Spleen (tissue), 11 donors: ENCODE measurements around the gene IL12RB2. TPM values are rescaled to one million over a fixed set of nuclear protein-coding genes. Genes with fewer than 3 reads are reported as not detected.
"Not testable (repeated sequence)": the region's sequence is repeated elsewhere in the genome, so short reads cannot be mapped to it uniquely, and the experiment has no call there.

ENCODE experiments used
- DNase-seq: peaks from one replicate; pipeline ENCODE4 v3.0.0-alpha.2; 2020
- H3K27ac ChIP-seq, 8 donors: fragments of 200-600 bp; sonication (generic) in 7 of 8; 1 replicate in 4 of 8; 2 replicates in 4 of 8; pipeline versions ENCODE4 v1.5.0 to v1.8.0; 2016 to 2021; ENCODE audit warnings: inconsistent platforms in 4 of 8, mild to moderate bottlenecking in 4 of 8, moderate library complexity in 1 of 8
- H3K27me3 ChIP-seq, 7 donors: fragments of 200-600 bp; sonication (generic) in 6 of 7; replicated peaks in 1 of 7; 1 replicate in 4 of 7; 2 replicates in 3 of 7; pipeline versions ENCODE4 v1.5.0 to v1.8.0; 2016 to 2021; ENCODE audit warnings: inconsistent platforms in 3 of 7, mild to moderate bottlenecking in 1 of 7
- H3K36me3 ChIP-seq, 6 donors: fragments of 200-600 bp; sonication (generic) in 5 of 6; 1 replicate in 4 of 6; 2 replicates in 2 of 6; pipeline versions ENCODE4 v1.5.0 to v1.8.0; 2016 to 2021; ENCODE audit warnings: inconsistent platforms in 2 of 6
- H3K4me1 ChIP-seq, 6 donors: fragments of 200-600 bp; sonication (generic) in 5 of 6; 1 replicate in 3 of 6; 2 replicates in 3 of 6; pipeline versions ENCODE4 v1.5.0 to v1.8.0; 2016 to 2021; ENCODE audit warnings: inconsistent platforms in 3 of 6
- H3K4me3 ChIP-seq, 8 donors: fragments of 200-600 bp; sonication (generic) in 7 of 8; 1 replicate in 4 of 8; 2 replicates in 4 of 8; pipeline versions ENCODE4 v1.5.0 to v1.8.0; 2016 to 2021; ENCODE audit warnings: inconsistent platforms in 4 of 8, mild to moderate bottlenecking in 4 of 8, moderate library complexity in 2 of 8
- H3K9me3 ChIP-seq, 8 donors: fragments of 200-600 bp; sonication (generic) in 7 of 8; 1 replicate in 4 of 8; 2 replicates in 4 of 8; pipeline versions ENCODE4 v1.5.0 to v1.8.0; 2016 to 2021; ENCODE audit warnings: inconsistent platforms in 4 of 8
- POLR2A ChIP-seq, 3 donors: fragments of 450-650 bp; IDR thresholded peaks; one replicate each; pipeline ENCODE4 v1.5.1; 2017; ENCODE audit warnings: antibody characterized with exemption in 3 of 3, mild to moderate bottlenecking in 1 of 3
- POLR2AphosphoS5 ChIP-seq, 3 donors: sonication (generic); formaldehyde crosslinking; IDR thresholded peaks; one replicate each; pipeline ENCODE4 v1.5.1; 2017; ENCODE audit warnings: antibody characterized with exemption in 3 of 3
- WGBS, 5 donors: extraction: QIAGEN DNeasy Blood & Tissue Kit in 3 of 5; methylation state at CpG; one replicate each; pipeline versions ENCODE4 v1.1.5 to v1.1.7; 2013 to 2018; 5-methylcytosine and 5-hydroxymethylcytosine counted together
- intact Hi-C: fragments of 100-400 bp; cut with DNase I; formaldehyde crosslinking; loops from one replicate; pipeline ENCODE4 v1.15.0; 2023; ENCODE audit warnings: low total_unique reads
- polyA plus RNA-seq, 3 donors: library from polyadenylated mRNA; stranded (reverse); fragments of 200-250 nt; gene quantifications; one replicate each; pipeline ENCODE4 v1.2.1, GENCODE V29; 2013
- total RNA-seq, 7 donors: library from RNA; depleted of rRNA in 3 of 7; stranded (reverse); fragments of >200 nt in 3 of 7; fragmentation: NEBNext Ultra II Directional in 4 of 7; extraction: Animal tissue kit (Norgen Biotek cat#: 25700) in 4 of 7; gene quantifications; one replicate each; pipeline versions ENCODE4 v1.1.0 to v1.2.1, GENCODE V29; 2016 to 2021
- TF ChIP-seq, protein P1 (sequence below), 11 experiments: fragments of 200-600 bp in 7 of 11; fragments of 450-650 bp in 4 of 11; sonication (generic) in 4 of 11; IDR thresholded peaks in 8 of 11; conservative IDR thresholded peaks in 3 of 11; 1 replicate in 7 of 11; 2 replicates in 4 of 11; pipeline versions ENCODE4 v1.4.0 to v1.8.0; 2016 to 2021; ENCODE audit warnings: antibody characterized with exemption in 11 of 11, inconsistent platforms in 4 of 11, mild to moderate bottlenecking in 1 of 11
- donor health status: healthy with polysubstance abuse.
- donor health status: DM: no; HTN: no; CAD: no; lungs with moderate emphysema.
- donor health status: DM: no; HTN: no; CAD: no.
- donor health status: Bipolar disorder and iron deficiency.
- donor health status: healthy.
- donor health status: DM: no; HTN: no; CAD: no.
- donor health status: DM: yes; HTN: yes; CAD: no.

Gene IL12RB2
- total and polyA plus RNA-seq, 10 donors, result 0.17 to 6.0 (median 1.9) TPM

DNA sequence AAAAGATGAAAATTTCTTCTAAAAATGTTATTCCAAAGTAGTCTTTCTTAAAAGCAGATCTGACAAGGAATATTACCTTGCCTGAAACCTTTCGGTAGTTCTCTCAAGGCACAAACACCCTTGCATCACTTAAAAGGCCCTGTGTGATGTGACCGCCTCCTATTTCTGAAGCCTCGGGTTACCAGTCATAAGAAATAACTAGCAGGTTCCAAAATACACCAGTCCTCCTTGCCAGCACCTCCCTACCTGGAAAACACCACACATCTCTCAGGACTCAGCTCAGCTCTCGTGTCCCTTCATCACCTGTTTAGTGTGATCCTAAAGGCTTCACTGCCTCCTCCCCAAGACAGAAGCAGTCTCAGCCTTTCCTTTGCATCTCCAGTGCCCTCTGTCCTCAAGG is 86.9 kb downstream of the IL12RB2 start:
- Histone ChIP-seq H3K36me3 (peaks cover 0 to 48% (median 2%) of the 10 kb centered on the region in 6 donors), H3K27me3 (no peaks in the 10 kb centered on the region), H3K4me1 (no peaks in the 10 kb centered on the region), H3K9me3 (no peaks in the 10 kb centered on the region), H3K27ac (no peak overlapping the region), H3K4me3 (no peak overlapping the region)
- no peak for DNase-seq
- intact Hi-C loops, result no loop called here
- no peak for TF ChIP-seq POLR2A (IDR thresholded peaks at IDR 0.05)
- TF ChIP-seq POLR2AphosphoS5 (IDR thresholded peaks at IDR 0.05), result no peak
- TF ChIP-seq, protein P1, sequence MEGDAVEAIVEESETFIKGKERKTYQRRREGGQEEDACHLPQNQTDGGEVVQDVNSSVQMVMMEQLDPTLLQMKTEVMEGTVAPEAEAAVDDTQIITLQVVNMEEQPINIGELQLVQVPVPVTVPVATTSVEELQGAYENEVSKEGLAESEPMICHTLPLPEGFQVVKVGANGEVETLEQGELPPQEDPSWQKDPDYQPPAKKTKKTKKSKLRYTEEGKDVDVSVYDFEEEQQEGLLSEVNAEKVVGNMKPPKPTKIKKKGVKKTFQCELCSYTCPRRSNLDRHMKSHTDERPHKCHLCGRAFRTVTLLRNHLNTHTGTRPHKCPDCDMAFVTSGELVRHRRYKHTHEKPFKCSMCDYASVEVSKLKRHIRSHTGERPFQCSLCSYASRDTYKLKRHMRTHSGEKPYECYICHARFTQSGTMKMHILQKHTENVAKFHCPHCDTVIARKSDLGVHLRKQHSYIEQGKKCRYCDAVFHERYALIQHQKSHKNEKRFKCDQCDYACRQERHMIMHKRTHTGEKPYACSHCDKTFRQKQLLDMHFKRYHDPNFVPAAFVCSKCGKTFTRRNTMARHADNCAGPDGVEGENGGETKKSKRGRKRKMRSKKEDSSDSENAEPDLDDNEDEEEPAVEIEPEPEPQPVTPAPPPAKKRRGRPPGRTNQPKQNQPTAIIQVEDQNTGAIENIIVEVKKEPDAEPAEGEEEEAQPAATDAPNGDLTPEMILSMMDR (IDR thresholded peaks at IDR 0.05 in 8 of 11, conservative IDR thresholded peaks at IDR 0.05 in 3 of 11), result no peak
- WGBS, 5 donors, result 90 to 98% (median 94%) methylated on average over 4 of the region's 4 CpGs

DNA sequence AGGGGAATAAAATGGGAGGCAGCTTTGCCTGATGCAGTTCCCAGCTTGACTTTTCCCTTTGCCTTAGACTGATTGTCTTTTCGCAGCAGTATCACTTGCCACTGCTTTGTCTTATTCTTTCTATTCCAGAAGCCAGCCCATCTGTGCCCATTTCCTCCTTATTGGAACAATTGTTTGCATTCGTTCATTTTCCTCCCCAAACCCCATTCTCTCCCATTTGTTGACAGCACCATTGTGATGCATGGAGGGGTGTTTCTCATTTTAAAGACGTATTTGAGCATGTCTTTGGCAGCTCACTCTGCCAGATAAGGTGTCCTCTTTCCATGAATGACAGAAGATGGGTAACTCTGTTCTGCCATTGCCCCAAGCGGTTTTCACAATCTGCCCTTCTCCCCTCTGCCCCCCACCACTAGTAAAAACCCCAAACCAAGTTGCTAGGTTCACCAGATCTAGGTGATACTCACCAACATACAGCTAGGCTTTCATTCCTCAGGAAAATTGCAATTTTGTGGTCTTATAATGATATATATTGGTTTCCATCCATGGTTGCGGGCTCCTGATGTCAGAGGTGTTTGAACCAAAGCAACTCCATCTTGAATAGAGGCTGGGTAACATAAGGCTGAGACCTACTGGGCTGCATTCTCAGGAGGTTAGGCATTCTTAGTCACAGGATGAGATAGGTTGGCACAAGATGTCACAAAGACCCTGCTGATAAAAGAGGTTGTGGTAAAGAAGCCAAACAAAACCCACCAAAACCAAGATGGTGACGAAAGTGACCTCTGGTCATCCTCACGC is 91.7 kb downstream of the IL12RB2 start:
- intact Hi-C loops, result no loop called here
- Histone ChIP-seq H3K4me1 (no peaks in the 10 kb centered on the region), H3K27me3 (no peaks in the 10 kb centered on the region), H3K27ac (no peak overlapping the region), H3K9me3 (no peaks in the 10 kb centered on the region), H3K36me3 (peaks cover 0 to 25% (median 0%) of the 10 kb centered on the region in 6 donors), H3K4me3 (no peak overlapping the region)
- WGBS, 5 donors, result 83 to 91% (median 85%) methylated on average over 7 of the region's 7 CpGs
- TF ChIP-seq POLR2AphosphoS5 (IDR thresholded peaks at IDR 0.05), result no peak
- TF ChIP-seq, protein P1 (IDR thresholded peaks at IDR 0.05 in 8 of 11, conservative IDR thresholded peaks at IDR 0.05 in 3 of 11), result no peak
- no peak for TF ChIP-seq POLR2A (IDR thresholded peaks at IDR 0.05)
- DNase-seq, result no peak

- H3K27me3 ChIP-seq, H3K4me3 ChIP-seq, intact Hi-C loops, DNase-seq, H3K27ac ChIP-seq, H3K4me1 ChIP-seq, H3K9me3 ChIP-seq: not testable (repeated sequence)
- peaks cover 0 to 22% (median 0%) of the 10 kb centered on the region in 6 donors for H3K36me3 ChIP-seq
- WGBS, 5 donors, result 87 to 93% (median 91%) methylated on average over 12 of the region's 12 CpGs
Measured at GRCh38 chr1:67400029-67400786, 92.5 kb downstream of the IL12RB2 start.

DNA sequence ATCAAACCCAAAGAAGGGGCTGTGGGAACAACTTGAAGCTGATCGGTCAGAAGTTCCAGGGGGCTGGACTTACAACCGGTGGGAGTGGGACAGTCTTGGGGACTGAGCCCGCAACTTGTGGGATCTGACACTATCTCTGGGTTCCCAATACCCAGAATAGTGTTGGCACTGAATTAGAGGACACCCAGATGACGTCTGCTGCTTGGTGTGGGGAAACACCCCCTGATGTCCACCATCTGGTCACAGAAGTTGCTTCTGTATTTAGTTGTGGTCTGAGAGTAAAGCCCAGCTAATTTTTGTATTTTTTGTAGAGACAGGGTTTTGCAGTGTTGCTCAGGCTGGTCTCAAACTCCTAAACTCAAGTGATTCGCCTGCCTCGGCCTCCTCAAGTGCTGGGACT is 93.8 kb downstream of the IL12RB2 start:
- Histone ChIP-seq H3K9me3 (no peaks in the 10 kb centered on the region), H3K27me3 (no peaks in the 10 kb centered on the region), H3K36me3 (peaks cover 0 to 11% (median 0%) of the 10 kb centered on the region in 6 donors), H3K4me3 (no peak overlapping the region), H3K27ac (no peak overlapping the region), H3K4me1 (no peaks in the 10 kb centered on the region)
- DNase-seq, result no peak
- 84 to 93% (median 89%) methylated on average over 6 of the region's 6 CpGs for WGBS, 5 donors
- intact Hi-C loops, result no loop called here
- TF ChIP-seq, protein P1 (IDR thresholded peaks at IDR 0.05 in 8 of 11, conservative IDR thresholded peaks at IDR 0.05 in 3 of 11), result no peak
- TF ChIP-seq POLR2AphosphoS5 (IDR thresholded peaks at IDR 0.05), result peak in 2 of 3 donors; percentile 3 to 14
- TF ChIP-seq POLR2A (IDR thresholded peaks at IDR 0.05), result no peak
